ENCODE measurements around the gene NHERF2. TPM values are rescaled to one million over a fixed set of nuclear protein-coding genes. Genes with fewer than 3 reads are reported as not detected.
A peak's percentile ranks its signal among the peaks of the same experiment; 100 is the strongest.

Gene NHERF2
- not detected for total RNA-seq

GRCh38 chr16:2026461-2027023 lies at the start of gene NHERF2:
Gene NHERF2 (plus strand): TSS chr16:2026902. CDS start chr16:2027006, 104 bp downstream.
- peak; percentile 31 for DNase-seq

GRCh38 chr16:1976951-1977874 lies 49.5 kb upstream of the NHERF2 start:
- DNase-seq = no peak

- DNase-seq = no peak
Measured at GRCh38 chr16:1977875-1978268, 48.8 kb upstream of the NHERF2 start.

- no peak for DNase-seq
Measured at GRCh38 chr16:1978476-1979120, 48.1 kb upstream of the NHERF2 start.

GRCh38 chr16:1979271-1980029 lies 47.3 kb upstream of the NHERF2 start:
- no peak for DNase-seq

GRCh38 chr16:1980030-1980769 lies 46.5 kb upstream of the NHERF2 start:
- DNase-seq = no peak

- no peak for DNase-seq
Measured at GRCh38 chr16:1980770-1981087, 46.0 kb upstream of the NHERF2 start.

- DNase-seq = no peak
Measured at GRCh38 chr16:1981398-1981836, 45.3 kb upstream of the NHERF2 start, which contains the start of gene NOXO1. Gene NOXO1 (minus strand): TSS chr16:1981469. CDS start chr16:1981179, 290 bp downstream.

GRCh38 chr16:1982013-1982433 lies 44.7 kb upstream of the NHERF2 start:
- DNase-seq = no peak

GRCh38 chr16:1982991-1983543 lies 43.6 kb upstream of the NHERF2 start:
- DNase-seq = no peak

- peak; percentile 36 for DNase-seq
Measured at GRCh38 chr16:1983544-1984346, 43.0 kb upstream of the NHERF2 start, which contains the start of gene GFER. Gene GFER (plus strand): TSS chr16:1984193. CDS start chr16:1984219, 26 bp downstream.

- DNase-seq = no peak
Measured at GRCh38 chr16:1984347-1985225, 42.1 kb upstream of the NHERF2 start.

GRCh38 chr16:1985466-1986150 lies 41.1 kb upstream of the NHERF2 start:
- no peak for DNase-seq

GRCh38 chr16:1987198-1987597 lies 39.5 kb upstream of the NHERF2 start:
- no peak for DNase-seq

- no peak for DNase-seq
Measured at GRCh38 chr16:1989209-1990100, 37.2 kb upstream of the NHERF2 start, which contains the start of gene SYNGR3. Gene SYNGR3 (plus strand): TSS chr16:1989970. CDS start chr16:1990103, 133 bp downstream.

- DNase-seq = no peak
Measured at GRCh38 chr16:1990101-1990350, 36.7 kb upstream of the NHERF2 start.

- DNase-seq = no peak
Measured at GRCh38 chr16:1990351-1991134, 36.2 kb upstream of the NHERF2 start.
